ENCODE data around the gene BAG1.

- TF ChIP-seq POLR2A (IDR thresholded peaks at IDR 0.05; ENCODE audit: low read depth, low read length) (no peak), POLR2AphosphoS5 (IDR thresholded peaks at IDR 0.05; ENCODE audit: low read depth, low read length) (no peak), SPI1 (IDR thresholded peaks at IDR 0.05; ENCODE audit: low read depth, low read length) (no peak), POU2F2 (IDR thresholded peaks at IDR 0.05; ENCODE audit: low read depth, low read length) (no peak), TAF1 (IDR thresholded peaks at IDR 0.05; ENCODE audit: low read depth, low read length) (no peak)
Measured at GRCh38 chr9:33222031-33222430, 42.5 kb downstream of the BAG1 start.
